Activated CD8-positive, alpha-beta memory T cell treated with anti-CD3 and anti-CD28 coated beads for 48 hours (primary cell): ENCODE measurements around the gene PCDHA3.
"Not testable (repeated sequence)": the region's sequence is repeated elsewhere in the genome, so short reads cannot be mapped to it uniquely, and the experiment has no call there.

Experiments used
- DNase-seq, 3 experiments: peaks; one replicate each; pipeline ENCODE4 v3.0.0-alpha.2; 2020; ENCODE audit warnings: low read depth in 2 of 3, low spot score in 2 of 3

The PCDHA3 gene

GRCh38 chr5:140808889-140809291 is 8.0 kb downstream of the PCDHA3 start:
- DNase-seq = no peak

DNA sequence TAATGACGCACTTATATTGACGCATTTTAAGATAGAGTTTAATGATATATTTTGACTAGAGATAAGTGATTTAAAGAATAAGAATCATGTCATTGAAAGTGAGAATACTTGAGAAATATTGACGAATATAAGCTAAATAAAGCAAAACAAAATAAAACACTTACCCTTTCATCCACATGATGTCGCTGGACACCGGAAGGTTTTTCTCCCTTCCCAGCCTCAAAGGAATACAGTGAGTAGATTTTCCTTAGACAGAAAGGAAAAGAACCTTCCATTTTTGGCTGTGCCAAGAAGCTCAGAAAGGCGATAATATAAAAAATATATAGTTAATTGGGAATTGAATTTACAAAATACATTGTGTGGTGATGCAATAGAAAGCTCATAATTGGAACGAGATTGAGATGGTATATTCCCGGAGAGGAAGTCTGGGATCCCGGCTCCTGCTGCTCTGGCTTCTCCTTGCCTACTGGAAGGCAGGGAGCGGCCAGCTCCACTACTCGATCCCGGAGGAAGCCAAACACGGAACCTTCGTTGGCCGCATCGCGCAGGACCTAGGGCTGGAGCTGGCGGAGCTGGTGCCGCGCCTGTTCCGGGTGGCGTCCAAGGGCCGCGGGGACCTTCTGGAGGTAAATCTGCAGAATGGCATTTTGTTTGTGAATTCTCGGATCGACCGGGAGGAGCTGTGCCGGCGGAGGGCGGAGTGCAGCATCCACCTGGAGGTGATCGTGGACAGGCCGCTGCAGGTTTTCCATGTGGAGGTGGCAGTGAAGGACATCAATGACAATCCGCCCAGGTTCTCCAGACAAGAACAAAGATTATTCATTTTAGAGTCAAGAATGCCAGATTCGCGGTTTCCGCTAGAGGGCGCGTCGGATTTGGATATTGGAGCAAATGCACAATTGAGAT is 20.8 kb downstream of the PCDHA3 start, which contains the start of gene PCDHA5:
TSS of gene PCDHA5 (plus strand) at position 239 of the 906 bp plus-strand sequence.
- DNase-seq = no peak

GRCh38 chr5:140822281-140822629 is 21.4 kb downstream of the PCDHA3 start:
- no peak for DNase-seq

DNA sequence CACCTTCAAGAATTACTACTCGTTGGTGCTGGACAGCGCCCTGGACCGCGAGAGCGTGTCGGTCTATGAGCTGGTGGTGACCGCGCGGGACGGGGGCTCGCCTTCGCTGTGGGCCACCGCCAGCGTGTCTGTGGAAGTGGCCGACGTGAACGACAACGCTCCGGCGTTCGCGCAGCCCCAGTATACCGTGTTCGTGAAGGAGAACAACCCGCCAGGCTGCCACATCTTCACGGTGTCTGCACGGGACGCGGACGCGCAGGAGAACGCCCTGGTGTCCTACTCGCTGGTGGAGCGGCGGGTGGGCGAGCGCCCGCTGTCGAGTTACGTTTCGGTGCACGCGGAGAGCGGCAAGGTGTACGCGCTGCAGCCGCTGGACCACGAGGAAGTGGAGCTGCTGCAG is 22.1 kb downstream of the PCDHA3 start:
- not testable (repeated sequence) for DNase-seq

DNA sequence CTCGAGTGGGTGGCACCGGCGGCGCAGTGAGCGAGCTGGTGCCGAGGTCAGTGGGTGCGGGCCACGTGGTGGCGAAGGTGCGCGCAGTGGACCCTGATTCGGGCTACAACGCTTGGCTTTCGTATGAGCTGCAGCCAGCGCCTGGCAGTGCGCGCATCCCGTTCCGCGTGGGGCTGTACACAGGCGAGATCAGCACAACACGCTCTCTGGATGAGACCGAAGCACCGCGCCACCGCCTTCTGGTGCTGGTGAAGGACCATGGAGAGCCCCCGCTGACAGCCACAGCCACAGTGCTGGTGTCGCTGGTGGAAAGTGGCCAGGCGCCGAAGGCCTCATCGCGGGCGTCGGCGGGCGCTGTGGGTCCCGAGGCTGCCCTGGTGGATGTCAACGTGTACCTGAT is 22.6 kb downstream of the PCDHA3 start:
- no peak for DNase-seq

DNA sequence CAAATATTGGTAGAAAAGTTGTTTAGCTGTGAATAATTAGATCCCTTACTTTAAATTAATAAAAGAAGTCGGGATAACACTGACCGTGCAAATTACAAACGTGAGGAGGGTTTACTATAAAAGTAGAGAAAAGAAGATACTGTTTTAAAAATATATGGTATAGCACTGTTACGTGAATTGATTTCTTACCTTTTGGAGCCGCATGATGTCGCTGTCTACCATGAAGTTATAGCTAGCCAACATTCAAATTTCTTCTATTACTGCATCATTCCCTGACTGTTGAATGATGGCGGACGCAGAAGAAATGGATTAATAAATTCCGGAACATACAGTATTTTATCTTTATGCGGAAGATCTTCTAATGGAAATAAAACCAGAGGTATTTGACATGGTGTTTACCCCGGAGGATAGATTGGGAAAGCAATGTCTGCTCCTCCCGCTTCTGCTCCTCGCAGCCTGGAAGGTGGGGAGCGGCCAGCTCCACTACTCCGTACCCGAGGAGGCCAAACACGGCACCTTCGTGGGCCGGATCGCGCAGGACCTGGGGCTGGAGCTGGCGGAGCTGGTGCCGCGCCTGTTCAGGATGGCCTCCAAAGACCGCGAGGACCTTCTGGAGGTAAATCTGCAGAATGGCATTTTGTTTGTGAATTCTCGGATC is 27.0 kb downstream of the PCDHA3 start, which contains the start of gene PCDHA6:
TSS of gene PCDHA6 (plus strand) at position 257 of the 658 bp plus-strand sequence. CDS start at position 389, 132 bp downstream.
- DNase-seq = no peak

GRCh38 chr5:140828362-140828737 is 27.5 kb downstream of the PCDHA3 start:
- DNase-seq = no peak

GRCh38 chr5:140829511-140830501 is 28.9 kb downstream of the PCDHA3 start:
- DNase-seq = not testable (repeated sequence)

GRCh38 chr5:140833993-140834392 is 33.1 kb downstream of the PCDHA3 start, which contains the start of gene PCDHA7:
Gene PCDHA7 (plus strand): TSS chr5:140834269. CDS start chr5:140834384, 115 bp downstream.
- no peak for DNase-seq

DNA sequence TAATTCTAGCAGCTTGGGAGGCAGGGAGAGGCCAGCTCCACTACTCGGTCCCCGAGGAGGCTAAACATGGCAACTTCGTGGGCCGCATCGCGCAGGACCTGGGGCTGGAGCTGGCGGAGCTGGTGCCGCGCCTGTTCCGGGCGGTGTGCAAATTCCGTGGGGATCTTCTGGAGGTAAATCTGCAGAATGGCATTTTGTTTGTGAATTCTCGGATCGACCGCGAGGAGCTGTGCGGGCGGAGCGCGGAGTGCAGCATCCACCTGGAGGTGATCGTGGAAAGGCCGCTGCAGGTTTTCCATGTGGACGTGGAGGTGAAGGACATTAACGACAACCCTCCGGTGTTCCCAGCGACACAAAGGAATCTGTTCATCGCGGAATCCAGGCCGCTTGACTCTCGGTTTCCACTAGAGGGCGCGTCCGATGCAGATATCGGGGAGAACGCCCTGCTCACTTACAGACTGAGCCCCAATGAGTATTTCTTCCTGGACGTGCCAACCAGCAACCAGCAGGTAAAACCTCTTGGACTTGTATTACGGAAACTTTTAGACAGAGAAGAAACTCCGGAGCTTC is 33.7 kb downstream of the PCDHA3 start:
- not testable (repeated sequence) for DNase-seq

GRCh38 chr5:140835622-140836510 is 35.0 kb downstream of the PCDHA3 start:
- DNase-seq = no peak

DNA sequence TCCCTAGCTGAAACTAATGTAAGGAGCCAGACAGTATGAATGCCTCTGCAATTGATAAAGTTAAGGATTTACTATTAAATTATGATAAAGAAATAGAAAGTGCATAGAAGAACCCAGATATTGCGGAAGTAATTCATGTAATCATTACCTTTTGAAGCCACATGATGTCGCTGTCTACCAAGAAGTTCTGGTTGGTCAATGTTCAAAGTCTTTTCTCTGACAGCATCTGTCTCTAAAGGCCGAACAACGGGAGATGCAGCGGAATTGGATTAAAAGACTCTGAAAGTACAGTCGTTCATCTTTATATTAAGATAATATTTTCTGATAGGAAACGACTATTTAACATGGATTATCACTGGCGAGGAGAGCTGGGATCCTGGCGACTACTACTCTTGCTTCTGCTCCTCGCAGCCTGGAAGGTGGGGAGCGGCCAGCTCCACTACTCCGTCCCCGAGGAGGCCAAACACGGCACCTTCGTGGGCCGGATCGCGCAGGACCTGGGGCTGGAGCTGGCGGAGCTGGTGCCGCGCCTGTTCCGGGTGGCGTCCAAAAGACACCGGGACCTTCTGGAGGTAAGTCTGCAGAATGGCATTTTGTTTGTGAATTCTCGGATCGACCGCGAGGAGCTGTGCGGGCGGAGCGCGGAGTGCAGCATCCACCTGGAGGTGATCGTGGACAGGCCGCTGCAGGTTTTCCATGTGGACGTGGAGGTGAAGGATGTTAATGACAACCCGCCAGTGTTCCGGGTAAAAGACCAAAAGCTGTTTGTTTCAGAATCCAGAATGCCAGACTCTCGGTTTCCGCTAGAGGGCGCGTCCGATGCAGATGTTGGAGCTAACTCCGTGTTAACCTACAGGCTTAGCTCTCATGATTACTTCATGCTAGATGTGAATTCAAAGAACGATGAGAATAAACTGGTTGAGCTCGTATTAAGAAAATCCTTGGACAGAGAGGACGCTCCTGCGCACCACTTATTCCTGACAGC is 40.4 kb downstream of the PCDHA3 start, which contains the start of gene PCDHA8:
TSS of gene PCDHA8 (plus strand) at position 210 of the 985 bp plus-strand sequence. CDS start at position 345, 135 bp downstream.
- DNase-seq = no peak

- no peak for DNase-seq
Measured at GRCh38 chr5:140842798-140843733, 42.2 kb downstream of the PCDHA3 start.

DNA sequence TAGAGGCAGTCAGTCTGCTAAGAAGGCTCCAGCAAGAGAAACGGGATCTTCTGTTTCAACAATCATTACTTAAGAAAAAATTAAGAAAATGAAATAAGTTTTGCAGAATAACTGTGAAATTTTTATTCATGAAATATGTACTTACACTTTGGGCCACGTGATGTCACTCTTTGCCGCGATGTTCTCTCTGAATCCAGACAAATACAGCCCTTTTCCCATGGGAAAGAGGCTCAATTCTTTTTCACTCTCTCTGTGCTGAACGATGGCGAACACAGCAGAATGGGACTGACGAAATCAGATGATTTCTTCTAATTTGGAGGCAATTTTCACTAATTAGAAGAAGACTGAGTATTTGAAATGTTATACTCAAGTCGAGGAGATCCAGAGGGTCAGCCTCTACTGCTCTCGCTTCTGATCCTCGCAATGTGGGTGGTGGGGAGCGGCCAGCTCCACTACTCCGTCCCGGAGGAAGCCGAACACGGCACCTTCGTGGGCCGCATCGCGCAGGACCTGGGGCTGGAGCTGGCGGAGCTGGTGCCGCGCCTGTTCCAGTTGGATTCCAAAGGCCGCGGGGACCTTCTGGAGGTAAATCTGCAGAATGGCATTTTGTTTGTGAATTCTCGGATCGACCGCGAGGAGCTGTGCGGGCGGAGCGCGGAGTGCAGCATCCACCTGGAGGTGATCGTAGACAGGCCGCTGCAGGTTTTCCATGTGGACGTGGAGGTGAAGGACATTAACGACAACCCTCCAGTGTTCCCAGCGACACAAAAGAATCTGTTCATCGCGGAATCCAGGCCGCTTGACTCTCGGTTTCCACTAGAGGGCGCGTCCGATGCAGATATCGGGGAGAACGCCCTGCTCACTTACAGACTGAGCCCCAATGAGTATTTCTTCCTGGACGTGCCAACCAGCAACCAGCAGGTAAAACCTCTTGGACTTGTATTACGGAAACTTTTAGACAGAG is 47.6 kb downstream of the PCDHA3 start, which contains the start of gene PCDHA9:
TSS of gene PCDHA9 (plus strand) at position 244 of the 964 bp plus-strand sequence. CDS start at position 358, 114 bp downstream.
- not testable (repeated sequence) for DNase-seq

DNA sequence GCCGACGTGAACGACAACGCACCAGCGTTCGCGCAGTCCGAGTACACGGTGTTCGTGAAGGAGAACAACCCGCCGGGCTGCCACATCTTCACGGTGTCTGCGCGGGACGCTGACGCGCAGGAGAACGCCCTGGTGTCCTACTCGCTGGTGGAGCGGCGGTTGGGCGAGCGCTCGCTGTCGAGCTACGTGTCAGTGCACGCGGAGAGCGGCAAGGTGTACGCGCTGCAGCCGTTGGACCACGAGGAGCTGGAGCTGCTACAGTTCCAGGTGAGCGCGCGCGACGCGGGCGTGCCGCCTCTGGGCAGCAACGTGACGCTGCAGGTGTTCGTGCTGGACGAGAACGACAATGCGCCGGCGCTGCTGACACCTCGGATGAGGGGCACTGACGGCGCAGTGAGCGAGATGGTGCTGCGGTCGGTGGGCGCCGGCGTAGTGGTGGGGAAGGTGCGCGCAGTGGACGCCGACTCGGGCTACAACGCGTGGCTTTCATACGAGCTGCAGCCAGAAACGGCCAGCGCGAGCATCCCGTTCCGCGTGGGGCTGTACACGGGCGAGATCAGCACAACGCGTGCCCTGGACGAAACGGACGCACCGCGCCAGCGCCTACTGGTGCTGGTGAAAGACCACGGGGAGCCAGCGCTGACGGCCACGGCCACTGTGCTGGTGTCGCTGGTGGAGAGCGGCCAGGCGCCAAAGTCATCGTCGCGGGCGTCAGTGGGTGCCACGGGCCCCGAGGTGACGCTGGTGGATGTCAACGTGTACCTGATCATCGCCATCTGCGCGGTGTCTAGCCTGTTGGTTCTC is 49.2 kb downstream of the PCDHA3 start:
- DNase-seq = not testable (repeated sequence)
